Activated CD4-positive, alpha-beta T cell treated with anti-CD3 and anti-CD28 coated beads for 1 hour (primary cell): ENCODE results near the gene SOHLH1.
"Not testable (repeated sequence)": the region's sequence is repeated elsewhere in the genome, so short reads cannot be mapped to it uniquely, and the experiment has no call there.

ENCODE experiments used
- DNase-seq: peaks from one replicate; pipeline ENCODE4 v3.0.0-alpha.2; 2020

The SOHLH1 gene

DNA sequence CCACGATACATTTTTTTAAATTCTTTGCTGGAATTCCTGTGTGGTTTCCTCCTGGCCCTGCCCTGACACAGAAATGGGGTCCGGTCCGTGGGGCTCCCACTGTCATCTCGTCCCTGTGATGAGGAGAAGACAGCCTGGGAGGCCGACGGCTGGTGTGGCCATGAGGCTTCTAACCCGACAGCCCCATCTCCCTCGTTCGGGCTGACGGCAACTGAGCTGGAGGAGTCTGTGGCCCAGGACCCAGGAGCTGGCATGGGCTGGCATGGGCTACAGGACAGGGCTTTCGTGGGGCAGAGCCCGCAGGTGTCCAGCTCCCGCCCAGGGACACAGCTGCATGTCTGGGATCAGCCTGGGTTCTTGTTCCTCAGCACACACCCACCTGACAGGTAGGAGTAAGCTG lies 22.4 kb downstream of the SOHLH1 start:
- no peak for DNase-seq

DNA sequence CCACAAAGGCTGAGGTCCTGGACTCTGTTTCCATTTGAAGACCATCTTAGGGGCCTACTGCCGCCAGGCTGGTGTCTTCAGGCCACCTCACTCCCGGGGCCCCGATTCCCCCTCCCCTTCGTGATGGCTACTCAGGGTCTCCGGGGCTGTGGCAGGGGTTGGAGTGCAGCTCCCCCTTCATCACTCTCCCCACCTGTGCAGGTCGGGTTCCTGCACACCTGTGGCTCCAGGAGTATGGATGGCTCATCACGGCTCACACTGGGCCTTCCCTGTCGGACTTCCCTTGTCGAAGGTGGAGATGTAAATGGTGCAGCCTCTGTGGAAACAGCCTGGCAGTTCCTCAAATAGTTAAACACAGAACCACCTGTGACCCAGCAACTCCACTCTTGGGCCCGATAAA lies 24.3 kb downstream of the SOHLH1 start:
- DNase-seq: no peak

DNA sequence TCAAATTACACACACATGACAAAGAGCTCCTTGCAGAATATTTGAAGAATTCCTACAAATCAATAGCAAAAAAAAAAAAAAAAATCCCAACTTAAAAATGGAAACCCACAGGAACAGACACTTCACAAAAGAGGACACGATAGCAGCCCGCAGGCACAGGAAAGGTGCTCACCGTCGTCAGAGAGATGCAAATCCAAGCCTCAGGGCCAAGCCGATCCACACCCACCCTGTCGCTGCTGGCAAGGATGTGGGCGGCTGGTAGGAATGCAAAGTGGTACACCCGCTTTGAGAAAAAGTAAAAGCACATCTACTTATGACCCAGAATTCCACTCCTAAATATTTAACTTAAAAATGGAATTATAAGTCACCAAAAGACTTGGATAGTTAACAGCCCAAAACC lies 25.3 kb downstream of the SOHLH1 start:
- DNase-seq: no peak

DNA sequence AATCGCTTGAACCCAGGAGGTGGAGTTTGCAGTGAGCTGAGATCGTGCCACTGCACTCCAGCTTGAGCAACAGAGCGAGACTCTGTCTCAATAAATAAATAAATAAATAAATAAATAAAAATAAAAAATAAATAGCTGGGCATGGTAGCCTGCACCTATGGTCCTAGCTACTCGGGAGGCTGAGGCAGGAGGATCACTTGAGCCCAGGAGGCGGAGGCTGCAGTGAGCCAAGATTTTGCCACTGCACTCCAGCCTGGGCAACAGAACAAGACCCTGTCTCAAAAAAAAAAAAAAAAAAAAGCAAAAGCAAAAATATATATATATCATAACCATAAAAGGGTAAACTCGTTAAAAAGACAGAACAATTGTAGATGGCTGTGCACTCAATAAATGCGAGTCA lies 26.5 kb downstream of the SOHLH1 start:
- DNase-seq: not testable (repeated sequence)

DNA sequence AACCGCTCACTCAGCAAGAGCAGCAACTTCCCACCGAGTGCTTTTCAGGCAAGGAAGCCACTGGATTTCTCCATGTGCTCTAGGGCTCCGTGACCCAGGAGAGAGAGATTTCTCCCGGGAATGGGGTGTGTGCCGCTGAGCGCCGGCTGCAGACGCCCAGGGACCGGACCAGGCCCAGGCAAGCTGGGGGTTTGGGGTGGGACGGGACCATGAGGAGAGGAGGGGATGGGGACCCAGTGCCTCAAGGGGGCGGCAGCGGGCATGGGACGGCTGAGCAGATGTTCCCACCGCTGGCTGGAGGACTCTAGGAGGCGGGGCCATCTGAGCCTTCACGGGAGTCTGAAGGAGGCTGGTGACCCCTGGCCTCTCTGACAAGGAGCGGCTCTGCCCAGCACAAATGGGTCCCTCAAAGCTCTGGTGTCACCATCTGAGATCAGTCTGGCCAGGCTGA lies 27.7 kb downstream of the SOHLH1 start:
- DNase-seq: no peak

DNA sequence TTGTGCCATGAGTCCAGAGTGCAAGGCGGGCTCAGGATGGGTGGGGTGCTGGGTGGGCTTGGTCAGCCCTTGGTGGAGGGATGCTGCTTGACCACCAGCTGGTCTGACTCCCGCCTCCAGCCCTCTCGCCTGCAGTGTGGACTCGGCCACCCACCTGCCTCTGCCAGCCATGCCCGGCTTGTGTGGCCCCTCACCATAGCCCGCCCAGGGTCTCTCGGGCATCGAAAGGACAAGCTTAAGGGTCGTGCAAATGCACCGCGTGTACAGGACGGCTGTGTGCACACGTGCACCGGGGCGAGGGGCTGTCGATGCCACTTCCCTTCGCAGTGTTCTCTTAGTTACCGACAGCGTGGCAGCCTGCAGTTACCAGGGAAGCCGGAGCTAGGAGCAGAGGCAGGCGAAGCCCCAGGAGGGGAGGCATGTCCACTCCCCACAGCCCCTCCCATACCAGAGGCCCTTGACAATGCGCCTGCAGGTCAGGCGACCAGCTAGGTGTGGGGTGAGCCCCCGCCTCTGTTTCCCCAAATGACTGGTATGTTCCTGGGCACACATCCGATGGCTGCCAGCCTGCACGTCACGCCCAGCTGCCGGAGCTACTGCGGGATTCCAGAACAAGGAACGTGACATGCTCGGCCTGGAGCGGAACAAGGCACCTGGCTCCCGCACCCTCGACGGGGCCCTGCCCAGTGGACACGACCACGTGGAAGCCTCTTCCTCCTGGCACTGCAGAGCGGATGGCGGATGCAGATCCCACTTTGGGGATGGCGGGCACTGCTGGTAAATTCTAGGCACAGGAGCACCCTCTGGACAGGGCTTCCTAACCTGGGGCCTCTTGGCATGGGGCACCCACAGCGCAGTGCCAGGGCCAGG lies 28.3 kb downstream of the SOHLH1 start:
- no peak for DNase-seq

DNA sequence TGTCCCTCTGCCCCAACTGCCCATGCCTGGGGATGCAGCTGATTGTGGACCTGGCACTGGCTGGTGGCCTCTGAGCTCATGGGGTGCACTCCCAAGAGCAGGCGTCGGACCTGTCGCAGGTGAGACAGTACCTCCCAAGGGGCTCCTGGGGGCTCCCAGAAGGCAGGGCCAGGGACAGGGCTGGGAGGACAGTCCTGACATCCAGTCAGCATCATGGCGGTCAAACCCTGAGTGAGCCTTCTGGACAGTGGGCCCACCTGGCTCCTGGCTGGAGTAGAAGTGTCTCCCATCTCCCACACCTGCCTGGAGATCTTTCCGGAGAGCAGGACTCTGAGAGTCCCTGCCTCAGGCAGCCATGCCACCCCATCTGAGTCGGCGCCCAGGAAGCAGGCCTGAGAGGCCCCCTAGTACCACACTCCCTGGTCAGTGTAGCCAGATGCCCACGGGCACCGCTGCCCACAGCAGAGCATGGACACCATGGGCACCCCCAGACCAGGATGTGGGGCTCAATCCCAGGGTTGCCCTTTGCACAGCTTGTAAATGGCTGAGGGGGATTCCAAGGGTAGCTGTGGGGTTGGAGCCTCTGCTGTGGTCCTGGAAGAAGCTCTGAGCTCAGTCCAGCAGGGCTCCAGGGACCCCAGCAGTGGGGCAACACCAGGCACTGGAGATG lies 29.5 kb downstream of the SOHLH1 start:
- no peak for DNase-seq

DNA sequence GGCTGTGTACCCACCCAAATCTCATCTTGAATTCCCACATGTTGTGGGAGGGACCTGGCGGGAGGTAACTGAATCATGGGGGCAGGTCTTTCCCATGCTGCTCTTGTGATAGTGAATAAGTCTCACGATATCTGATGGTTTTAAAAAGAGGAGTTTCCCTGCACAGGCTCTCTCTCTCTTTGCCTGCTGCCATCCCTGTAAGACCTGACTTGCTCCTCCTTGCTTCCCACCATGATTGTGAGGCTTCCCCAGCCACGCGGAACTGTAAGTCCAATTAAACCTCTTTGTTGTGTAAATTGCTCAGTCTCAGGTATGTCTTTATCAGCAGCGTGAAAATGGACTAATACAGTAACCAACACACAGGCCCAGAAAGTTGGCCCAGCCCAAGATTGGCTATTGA lies 30.3 kb downstream of the SOHLH1 start:
- not testable (repeated sequence) for DNase-seq

DNA sequence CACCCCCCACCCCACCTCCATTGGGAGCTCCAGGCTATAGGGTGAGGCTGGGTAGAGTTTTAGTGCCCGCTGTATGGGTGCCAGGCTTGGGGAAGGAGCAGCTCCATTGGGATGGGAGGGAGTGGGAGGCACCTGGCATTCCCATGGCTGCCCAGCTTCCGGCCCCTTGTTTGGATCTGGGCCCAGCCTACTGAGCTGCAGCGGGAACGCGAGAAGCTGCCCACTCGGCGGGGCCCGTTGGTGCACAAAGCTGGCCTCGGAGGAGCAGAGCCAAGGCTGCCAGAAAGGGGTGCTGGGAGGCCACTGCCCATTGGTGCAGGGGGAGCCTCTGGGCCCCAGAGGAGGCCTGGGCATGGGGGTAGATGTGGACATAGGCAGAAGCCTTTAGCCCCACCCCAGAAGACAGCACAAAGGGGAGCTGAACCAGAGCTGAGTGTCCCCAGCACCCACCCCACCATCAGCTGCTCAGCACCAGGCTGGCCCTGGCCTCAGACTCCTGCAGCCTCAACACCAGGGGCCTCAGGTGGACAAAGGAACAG lies 31.7 kb downstream of the SOHLH1 start:
- no peak for DNase-seq

DNA sequence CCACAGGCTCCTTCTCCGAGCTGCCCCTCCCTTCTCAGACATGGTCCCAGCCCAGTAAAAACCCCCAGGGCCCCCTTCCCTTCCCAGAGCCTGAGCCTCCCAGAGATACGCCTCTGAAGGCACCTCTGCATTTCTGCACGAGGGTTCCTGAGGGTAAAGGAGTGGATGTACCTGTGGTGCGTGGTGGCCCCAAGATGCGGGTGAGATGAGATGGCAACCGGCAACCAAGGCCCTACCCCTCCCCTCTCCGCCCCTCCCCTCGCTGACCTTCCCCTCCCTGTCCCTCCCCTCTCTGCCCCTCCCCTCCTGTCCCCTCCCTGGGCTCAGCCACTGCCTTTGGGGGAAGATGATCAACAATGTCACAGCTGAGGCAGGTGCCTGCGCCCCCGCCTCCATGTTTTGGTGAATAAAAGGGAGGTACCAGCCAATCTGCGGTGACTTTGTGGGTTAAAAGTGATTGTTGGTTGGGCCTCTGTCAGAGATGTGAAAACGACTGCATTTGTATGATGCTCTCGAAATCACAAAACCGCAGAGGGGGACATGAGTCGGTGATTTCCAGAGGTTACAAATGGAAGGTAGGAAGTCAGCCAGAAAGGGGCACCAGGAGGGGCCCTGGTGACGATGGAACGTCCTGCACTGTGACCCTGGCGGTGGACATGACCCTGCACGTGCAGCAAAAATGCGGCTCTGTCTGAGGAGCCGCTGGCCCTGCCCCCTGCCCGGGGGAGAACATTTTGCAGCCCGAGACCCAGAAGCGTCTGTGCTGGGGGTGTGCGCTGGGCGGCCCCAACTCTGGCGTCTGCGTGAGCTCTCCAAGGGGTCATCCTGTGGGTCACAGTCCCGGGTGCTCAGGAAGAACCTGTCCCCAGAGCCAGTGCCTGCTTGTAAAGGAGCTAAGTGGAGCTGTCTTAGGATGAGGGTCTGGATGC lies 32.5 kb downstream of the SOHLH1 start:
- DNase-seq: no peak

DNA sequence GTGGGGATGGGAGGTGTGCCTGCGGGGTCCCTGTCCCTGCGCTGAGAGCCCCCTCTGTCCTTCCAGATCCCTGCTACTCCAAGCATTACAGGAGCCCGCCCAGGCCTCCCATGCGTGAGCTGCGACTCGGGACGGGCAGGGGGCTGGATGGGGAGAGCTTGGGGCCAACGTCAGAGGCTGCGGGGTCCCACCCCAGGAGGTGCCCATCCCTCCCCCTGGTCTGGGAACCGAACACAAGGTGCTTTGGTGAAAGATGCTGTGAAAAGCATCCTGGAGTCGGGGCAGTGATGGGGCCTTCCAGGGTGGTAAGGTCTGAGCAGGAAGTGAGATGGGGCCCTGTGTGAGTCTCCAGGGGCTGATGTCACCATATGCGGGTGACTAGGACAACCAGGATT lies 33.5 kb downstream of the SOHLH1 start:
- DNase-seq: no peak

DNA sequence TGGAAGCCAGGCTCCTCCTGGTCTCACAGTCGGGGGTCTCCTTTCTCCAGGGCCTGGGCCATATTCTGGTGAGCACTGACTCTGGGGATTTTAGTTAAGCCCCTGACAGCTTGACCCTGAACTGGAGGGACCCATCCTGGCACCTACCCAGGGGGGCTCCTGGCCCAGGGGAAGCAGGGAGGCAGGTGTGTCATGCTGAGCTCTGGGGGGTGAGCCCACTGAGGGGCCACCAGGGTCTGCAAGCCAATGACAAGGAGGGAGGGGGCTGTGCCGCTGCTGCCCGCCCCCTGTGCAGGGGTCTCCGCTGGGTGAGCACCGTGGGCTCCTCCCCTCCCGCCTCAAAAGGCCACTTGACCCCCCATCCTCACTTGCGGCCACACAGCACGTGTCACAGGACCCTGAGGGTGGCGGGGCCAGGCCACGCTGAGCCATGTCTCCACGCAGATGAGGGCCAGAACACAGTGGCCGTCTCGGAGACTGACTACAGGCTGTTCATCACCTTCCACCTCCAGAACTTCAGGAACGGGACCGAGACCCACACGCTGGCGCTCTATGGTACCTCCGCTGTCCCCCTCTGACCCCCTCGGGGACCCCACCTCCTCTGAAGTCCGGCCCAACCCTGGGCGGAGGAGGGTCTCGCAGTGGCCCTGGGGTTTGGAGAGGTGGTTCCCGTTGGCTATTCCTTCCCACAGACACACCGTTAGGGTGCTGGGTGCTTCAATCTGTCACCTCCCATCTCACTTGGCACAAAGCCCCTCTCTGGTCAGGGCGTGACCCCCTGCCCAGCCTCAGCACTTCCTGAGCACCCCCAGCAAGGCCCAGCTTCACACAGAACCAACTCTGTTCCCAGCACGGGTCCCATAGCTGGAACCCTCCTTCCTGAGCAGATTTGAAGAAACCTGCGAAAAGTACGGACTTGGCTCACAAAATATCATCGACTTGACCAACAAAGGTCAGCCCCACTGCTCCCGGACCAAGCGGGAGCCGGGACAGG lies 34.2 kb downstream of the SOHLH1 start:
- no peak for DNase-seq

DNA sequence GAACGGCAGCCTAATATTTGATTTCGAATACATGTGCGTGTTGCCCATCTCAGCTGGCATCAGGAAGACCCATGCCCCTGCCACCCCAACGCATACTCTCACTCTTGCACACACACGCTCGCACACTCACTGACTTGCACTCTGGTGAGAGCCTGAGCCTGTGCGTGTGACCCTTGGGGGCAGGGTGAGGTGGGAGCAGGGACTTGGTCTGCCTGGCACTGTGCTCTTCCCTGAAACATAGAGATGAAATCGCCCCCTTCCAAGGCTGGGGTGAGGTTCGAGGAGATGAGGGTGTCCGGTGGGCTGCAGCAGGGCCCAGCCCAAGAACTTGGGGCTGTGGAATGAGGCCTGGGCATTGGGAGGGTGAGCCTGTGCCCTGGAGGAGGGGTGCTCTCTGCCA lies 35.0 kb downstream of the SOHLH1 start:
- no peak for DNase-seq

DNA sequence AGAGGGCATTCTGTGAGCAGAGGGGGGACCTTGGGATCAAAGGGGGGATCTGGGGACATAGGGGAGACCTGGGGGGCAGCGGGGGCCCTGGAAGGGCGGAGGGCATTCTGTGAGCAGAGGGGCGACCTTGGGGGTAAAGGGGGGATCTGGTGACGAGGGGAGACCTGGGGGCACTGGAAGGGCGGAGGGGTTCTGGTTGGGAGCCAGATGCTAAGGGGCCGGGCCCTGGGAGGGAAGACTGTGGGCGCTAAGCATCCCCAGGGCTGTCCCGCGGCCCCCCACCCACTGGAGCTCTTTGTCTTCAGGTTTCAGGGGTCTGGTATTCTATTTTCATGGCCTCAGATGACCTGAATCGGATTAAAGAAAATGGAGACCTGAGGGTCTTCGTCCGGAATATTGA lies 35.4 kb downstream of the SOHLH1 start:
- no peak for DNase-seq

DNA sequence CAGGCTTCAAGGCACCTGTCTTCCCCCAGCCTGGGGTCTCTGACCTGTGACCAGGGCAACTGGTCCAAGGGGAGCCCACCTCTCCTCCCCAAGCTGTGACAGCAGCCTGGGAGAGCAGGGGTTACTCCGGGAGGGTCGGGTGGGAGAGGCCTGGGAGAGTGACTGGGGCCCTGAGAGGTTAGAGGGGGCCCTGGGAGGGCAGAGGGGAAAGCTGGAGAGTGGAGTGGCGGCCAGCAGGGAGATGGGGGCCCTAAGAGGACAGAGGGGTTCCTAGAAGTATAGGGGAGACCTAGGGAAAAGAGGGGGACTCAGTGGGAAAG lies 35.9 kb downstream of the SOHLH1 start:
- DNase-seq: no peak

DNA sequence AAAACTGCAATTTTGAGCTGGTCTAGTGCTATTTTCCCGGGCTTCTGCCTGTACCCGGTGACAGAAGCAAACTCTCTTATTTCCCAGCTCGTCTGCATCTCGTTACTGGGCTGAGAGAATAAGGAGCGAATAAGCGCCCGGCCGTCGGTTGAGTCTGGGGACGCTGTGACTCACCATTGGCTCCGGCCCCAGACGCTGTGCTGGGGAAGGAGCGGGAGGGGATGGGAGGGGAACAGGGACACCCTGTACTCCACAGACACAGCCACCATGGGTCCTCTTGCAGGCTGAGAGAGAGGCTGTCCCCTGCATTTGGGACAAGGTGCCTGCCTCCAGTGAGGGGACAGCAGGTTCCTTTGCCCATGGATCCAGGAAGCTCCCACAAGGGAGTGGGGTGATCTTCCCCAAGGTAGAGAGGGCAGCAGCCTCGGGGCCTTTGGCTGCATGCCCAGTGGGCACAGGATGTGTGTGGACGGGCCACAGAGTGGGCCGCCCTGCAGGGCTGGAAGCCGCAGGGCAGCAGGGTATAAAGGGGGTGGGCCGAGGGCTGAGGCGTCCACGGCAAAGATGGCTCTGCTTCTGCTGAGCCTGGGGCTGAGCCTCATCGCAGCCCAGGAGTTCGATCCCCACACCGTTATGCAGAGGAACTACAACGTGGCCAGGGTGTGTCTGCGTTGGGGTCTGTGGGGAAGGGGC lies 36.4 kb downstream of the SOHLH1 start, which contains the start of gene LCN9:
LCN9 (plus strand) TSS at position 552 of the 693 bp plus-strand sequence; CDS start at position 565, 13 bp downstream.
- DNase-seq: no peak

DNA sequence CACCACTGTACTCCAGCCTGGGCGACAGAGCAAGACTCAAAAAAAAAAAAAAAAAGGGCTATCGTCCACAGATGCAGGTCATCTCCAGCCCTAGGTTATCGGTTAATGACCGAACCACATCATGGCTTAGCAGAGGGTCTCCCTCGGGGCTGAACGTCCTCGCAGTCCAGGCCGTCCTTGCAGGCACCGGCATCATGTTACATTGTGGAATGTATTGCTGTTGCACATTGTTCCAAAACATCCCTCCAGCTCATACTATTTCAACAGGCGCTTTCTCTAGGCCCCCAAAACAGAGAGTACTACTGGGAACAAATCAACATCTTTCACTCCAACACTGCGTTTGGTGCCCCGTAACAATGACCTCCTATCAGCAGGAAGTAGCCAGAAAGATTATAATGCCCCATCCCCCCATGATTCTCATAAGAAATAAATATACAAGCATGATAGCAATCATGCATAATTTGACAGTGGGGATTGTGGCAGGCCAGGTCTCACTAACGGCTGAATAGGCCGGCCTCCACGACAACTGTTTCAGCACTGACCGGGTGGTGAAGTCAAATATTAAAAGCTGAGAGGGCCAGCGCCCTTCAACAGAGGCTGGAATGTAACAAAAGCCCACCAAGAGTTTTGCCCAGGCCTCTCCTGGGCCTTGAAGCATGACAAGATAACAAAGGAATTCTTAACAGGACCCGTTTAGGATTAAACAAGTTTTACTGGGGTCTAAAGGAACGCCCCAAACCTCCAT lies 37.3 kb downstream of the SOHLH1 start:
- no peak for DNase-seq

DNA sequence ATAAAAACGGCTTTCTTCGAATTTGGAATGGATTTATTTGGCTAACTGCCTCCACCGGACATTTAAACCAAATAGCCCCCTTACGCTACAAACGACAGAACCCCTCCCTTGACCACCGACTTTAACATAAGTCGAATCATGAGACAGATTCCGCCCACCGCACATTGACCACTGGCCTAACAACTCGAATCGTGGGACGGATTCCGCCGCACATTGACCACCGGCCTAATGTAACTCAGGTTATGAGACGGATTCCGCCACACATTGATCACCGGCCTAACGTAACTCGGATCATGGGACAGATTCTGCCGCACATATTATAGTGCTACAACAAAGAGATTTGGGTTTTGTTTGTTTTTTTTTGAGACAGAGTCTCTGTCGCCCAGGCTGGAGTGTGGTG lies 38.9 kb downstream of the SOHLH1 start:
- DNase-seq: no peak

DNA sequence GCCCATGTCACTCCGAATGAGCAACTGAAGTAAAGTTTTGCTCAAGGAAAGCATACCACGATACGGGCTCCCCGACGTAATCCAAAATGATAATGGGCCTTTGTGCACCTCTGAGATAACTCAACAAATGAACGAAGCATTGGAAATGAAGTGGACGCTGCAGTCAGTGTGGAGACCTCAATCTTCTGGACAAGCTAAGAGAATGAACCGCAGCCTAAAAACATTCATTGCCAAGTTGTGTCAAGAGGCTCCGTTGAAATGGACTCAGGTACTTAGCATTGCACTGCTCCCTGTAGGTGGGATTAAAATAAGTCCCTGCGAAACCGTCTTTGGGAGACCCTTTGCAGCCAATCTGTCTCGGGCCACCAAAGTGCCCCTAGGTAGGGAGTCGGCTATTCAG lies 40.0 kb downstream of the SOHLH1 start:
- no peak for DNase-seq

DNA sequence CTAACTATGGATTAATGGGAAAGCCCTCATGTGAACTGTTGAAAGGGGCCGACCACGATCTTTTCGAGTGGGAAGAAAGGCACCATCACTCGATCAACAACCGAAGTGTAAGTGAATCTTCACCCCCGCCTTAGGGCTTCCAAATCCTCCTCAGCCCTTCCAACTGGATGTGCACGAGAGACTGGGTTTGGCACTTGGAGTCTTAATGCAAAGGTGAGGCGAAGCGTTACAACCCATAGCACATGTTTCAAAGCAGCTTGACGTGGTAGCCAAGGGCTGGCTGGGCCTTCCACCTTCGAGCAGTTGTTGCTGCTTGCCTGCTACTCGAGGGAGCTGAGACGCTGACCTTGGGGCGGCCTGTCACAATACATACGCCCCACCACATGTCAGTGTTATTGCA lies 41.9 kb downstream of the SOHLH1 start:
- DNase-seq: no peak
